ENCODE data around the gene KIF24.

The KIF24 gene

GRCh38 chr9:34374339-34374738, 45.3 kb upstream of the KIF24 start:
- TF ChIP-seq, protein P1, sequence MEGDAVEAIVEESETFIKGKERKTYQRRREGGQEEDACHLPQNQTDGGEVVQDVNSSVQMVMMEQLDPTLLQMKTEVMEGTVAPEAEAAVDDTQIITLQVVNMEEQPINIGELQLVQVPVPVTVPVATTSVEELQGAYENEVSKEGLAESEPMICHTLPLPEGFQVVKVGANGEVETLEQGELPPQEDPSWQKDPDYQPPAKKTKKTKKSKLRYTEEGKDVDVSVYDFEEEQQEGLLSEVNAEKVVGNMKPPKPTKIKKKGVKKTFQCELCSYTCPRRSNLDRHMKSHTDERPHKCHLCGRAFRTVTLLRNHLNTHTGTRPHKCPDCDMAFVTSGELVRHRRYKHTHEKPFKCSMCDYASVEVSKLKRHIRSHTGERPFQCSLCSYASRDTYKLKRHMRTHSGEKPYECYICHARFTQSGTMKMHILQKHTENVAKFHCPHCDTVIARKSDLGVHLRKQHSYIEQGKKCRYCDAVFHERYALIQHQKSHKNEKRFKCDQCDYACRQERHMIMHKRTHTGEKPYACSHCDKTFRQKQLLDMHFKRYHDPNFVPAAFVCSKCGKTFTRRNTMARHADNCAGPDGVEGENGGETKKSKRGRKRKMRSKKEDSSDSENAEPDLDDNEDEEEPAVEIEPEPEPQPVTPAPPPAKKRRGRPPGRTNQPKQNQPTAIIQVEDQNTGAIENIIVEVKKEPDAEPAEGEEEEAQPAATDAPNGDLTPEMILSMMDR (IDR thresholded peaks at IDR 0.05) = no peak
- no peak for TF ChIP-seq ZFX (IDR thresholded peaks at IDR 0.05; ENCODE audit: borderline replicate concordance)
- H3K27ac ChIP-seq = peak overlapping the region; percentile 89

GRCh38 chr9:34373749-34374148, 44.7 kb upstream of the KIF24 start:
- TF ChIP-seq, protein P1 (IDR thresholded peaks at IDR 0.05) = no peak
- TF ChIP-seq ZFX (IDR thresholded peaks at IDR 0.05; ENCODE audit: borderline replicate concordance) = no peak

GRCh38 chr9:34372467-34373011, 43.5 kb upstream of the KIF24 start:
- H3K27ac ChIP-seq = no peak overlapping the region
- TF ChIP-seq, protein P1 (IDR thresholded peaks at IDR 0.05) = no peak
- no peak for TF ChIP-seq ZFX (IDR thresholded peaks at IDR 0.05; ENCODE audit: borderline replicate concordance)

More at GRCh38 chr9:34373749-34374148, 44.7 kb upstream of the KIF24 start:
- H3K27ac ChIP-seq = peak overlapping the region; percentile 89

DNA sequence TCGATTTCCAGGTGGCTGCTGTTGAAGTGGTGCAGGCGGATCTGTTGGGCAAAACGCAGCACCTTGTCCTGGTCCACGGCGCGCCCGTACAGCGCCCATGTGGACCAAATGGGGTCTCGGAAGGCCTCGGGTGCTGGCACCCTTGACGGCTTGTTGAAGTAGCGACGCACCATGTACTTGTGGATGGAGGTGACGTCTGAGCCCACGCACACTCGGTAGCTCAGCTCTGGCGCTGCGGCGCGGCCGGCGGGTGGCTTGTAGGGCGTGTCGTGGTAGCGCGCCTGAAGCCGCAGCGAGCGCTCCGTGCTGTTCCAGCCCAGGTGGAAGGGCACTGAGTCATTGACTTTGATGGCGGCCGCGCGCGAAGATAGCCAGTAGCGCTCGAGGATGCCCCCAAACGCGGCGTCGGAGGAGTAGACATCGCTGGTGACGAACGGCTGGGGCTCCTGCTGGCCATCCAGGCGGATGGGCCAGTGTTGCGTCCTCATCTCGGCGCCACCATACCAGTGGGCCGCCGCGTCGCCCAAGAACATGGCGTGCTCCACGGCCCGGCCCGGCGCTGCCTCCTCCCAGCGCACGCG, 42.9 kb upstream of the KIF24 start:
- no peak overlapping the region for H3K27ac ChIP-seq
- no peak for TF ChIP-seq ZFX (IDR thresholded peaks at IDR 0.05; ENCODE audit: borderline replicate concordance)
- TF ChIP-seq, protein P1 (IDR thresholded peaks at IDR 0.05) = no peak

DNA sequence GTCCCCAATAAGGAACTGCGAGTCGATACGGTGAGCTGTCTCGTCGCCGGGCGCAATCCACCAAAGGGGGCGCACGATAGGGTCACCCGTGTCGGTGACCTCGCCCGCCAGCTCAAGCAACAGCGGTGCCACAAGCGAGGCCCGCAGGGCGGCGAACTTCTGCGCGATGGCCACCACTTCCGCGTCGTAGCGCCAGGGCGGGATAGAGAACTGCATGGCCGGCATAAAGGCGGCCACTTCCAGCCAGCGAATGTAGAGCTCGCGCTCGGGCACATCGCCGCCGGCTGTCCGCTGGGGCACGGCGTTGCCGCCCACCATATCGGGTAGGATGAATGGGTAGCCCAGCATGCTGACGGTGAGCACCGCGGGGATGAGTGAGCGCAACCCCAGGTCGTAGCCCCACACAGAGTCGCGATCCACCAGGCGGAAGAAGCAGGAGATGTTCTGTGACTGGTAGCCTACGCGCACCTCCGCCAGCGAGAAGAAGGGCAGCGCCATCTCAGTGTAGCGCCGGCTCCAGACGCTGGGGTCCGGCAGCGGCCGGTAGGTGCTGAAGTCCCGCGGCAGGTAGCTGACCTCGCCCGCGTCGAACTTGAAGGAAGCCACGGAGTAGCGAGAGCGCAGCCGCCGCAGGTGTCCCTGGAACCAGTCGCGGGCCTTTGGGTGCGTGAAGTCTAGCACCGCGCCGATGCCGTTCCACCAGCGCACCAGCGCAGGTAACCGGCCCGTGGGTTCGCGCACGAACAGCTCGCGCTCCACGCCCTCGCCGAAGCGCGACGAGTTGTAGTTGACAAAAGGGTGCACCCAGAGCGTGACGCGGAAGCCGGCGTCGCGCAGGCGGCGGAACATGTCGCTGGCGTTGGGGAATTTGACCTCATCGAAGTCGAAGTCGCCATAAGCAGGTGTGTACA, 42.2 kb upstream of the KIF24 start:
- H3K27ac ChIP-seq = no peak overlapping the region
- TF ChIP-seq ZFX (IDR thresholded peaks at IDR 0.05; ENCODE audit: borderline replicate concordance) = no peak
- TF ChIP-seq, protein P1 (IDR thresholded peaks at IDR 0.05) = no peak

GRCh38 chr9:34370335-34370969, 41.4 kb upstream of the KIF24 start:
- no peak overlapping the region for H3K27ac ChIP-seq
- no peak for TF ChIP-seq ZFX (IDR thresholded peaks at IDR 0.05; ENCODE audit: borderline replicate concordance)
- TF ChIP-seq, protein P1 (IDR thresholded peaks at IDR 0.05) = no peak

Measured in 22Rv1 (cell line).